ENCODE measurements around the gene TMEM163. TPM values are rescaled to one million over a fixed set of nuclear protein-coding genes. Genes with fewer than 3 reads are reported as not detected.
A peak's percentile ranks its signal among the peaks of the same experiment; 100 is the strongest.

TMEM163 gene
- total RNA-seq, 1 donor from 2014 or later: 1.0 TPM

- DNase-seq (ENCODE audit: low read depth, low spot score): no peak
Measured at GRCh38 chr2:134722728-134723127, 3.9 kb upstream of the TMEM163 start.

GRCh38 chr2:134721596-134721995 lies 2.8 kb upstream of the TMEM163 start:
- TF ChIP-seq CTCF (conservative IDR thresholded peaks at IDR 0.05): no peak
- no peaks in the 10 kb centered on the region for H3K9me3 Mint-ChIP-seq
- peaks cover 56% of the 10 kb centered on the region for H3K27me3 Mint-ChIP-seq (ENCODE audit: low read depth)
- peaks cover 11% of the 10 kb centered on the region for H3K4me1 Mint-ChIP-seq
- no peak for DNase-seq (ENCODE audit: low read depth, low spot score)
- H3K27ac Mint-ChIP-seq (ENCODE audit: unreplicated experiment): no peak overlapping the region
- no peaks in the 10 kb centered on the region for H3K36me3 Mint-ChIP-seq (ENCODE audit: low read depth)
- peak overlapping the region; percentile 26 for H3K4me3 Mint-ChIP-seq

More at GRCh38 chr2:134722728-134723127, 3.9 kb upstream of the TMEM163 start:
- H3K27me3 Mint-ChIP-seq (ENCODE audit: low read depth): peaks cover 44% of the 10 kb centered on the region
- peaks cover 5% of the 10 kb centered on the region for H3K4me1 Mint-ChIP-seq
- H3K9me3 Mint-ChIP-seq: no peaks in the 10 kb centered on the region
- peak overlapping the region; percentile 40 for H3K4me3 Mint-ChIP-seq
- H3K27ac Mint-ChIP-seq (ENCODE audit: unreplicated experiment): no peak overlapping the region
- TF ChIP-seq CTCF (conservative IDR thresholded peaks at IDR 0.05): peak; percentile 49
- H3K36me3 Mint-ChIP-seq (ENCODE audit: low read depth): no peaks in the 10 kb centered on the region

- no peak for TF ChIP-seq CTCF (conservative IDR thresholded peaks at IDR 0.05)
- peak overlapping the region; percentile 87 for H3K4me3 Mint-ChIP-seq
- no peaks in the 10 kb centered on the region for H3K36me3 Mint-ChIP-seq (ENCODE audit: low read depth)
- peak; percentile 23 for DNase-seq (ENCODE audit: low read depth, low spot score)
- peaks cover 11% of the 10 kb centered on the region for H3K4me1 Mint-ChIP-seq
- H3K27me3 Mint-ChIP-seq (ENCODE audit: low read depth): peaks cover 86% of the 10 kb centered on the region
- H3K27ac Mint-ChIP-seq (ENCODE audit: unreplicated experiment): no peak overlapping the region
- no peaks in the 10 kb centered on the region for H3K9me3 Mint-ChIP-seq
Measured at GRCh38 chr2:134718023-134718816, 580 bp downstream of the TMEM163 start.

GRCh38 chr2:134717286-134718022 lies 1.3 kb downstream of the TMEM163 start:
- no peak for DNase-seq (ENCODE audit: low read depth, low spot score)
- Mint-ChIP-seq H3K4me3 (peak overlapping the region; percentile 87), H3K4me1 (peaks cover 16% of the 10 kb centered on the region), H3K9me3 (no peaks in the 10 kb centered on the region), H3K36me3 (ENCODE audit: low read depth) (no peaks in the 10 kb centered on the region), H3K27ac (ENCODE audit: unreplicated experiment) (no peak overlapping the region), H3K27me3 (ENCODE audit: low read depth) (peaks cover 87% of the 10 kb centered on the region)
- TF ChIP-seq CTCF (conservative IDR thresholded peaks at IDR 0.05): no peak

GRCh38 chr2:134716721-134717243 lies 2.0 kb downstream of the TMEM163 start:
- Mint-ChIP-seq H3K27ac (ENCODE audit: unreplicated experiment) (no peak overlapping the region), H3K4me3 (peak overlapping the region; percentile 87), H3K27me3 (ENCODE audit: low read depth) (peaks cover 86% of the 10 kb centered on the region)

More at GRCh38 chr2:134716721-134717243, 2.0 kb downstream of the TMEM163 start:
- Mint-ChIP-seq H3K36me3 (ENCODE audit: low read depth) (no peaks in the 10 kb centered on the region), H3K9me3 (no peaks in the 10 kb centered on the region), H3K4me1 (peaks cover 16% of the 10 kb centered on the region)
- TF ChIP-seq CTCF (conservative IDR thresholded peaks at IDR 0.05): no peak
- DNase-seq (ENCODE audit: low read depth, low spot score): no peak
